Lower leg skin (tissue), 3 donors: ENCODE results near the gene GRIK3.

ENCODE experiments used
- CTCF ChIP-seq, 3 donors: fragments of 450-650 bp; IDR thresholded peaks; one replicate each; pipeline ENCODE4 v1.5.1; 2016; ENCODE audit warnings: antibody characterized with exemption in 3 of 3, mild to moderate bottlenecking in 3 of 3, moderate library complexity in 2 of 3
- POLR2A ChIP-seq, 2 donors: fragments of 450-650 bp; IDR thresholded peaks; one replicate each; pipeline ENCODE4 v1.6.1; 2016 to 2017; ENCODE audit warnings: antibody characterized with exemption in 2 of 2, mild to moderate bottlenecking in 1 of 2, moderate library complexity in 1 of 2

- no peak for TF ChIP-seq CTCF (IDR thresholded peaks at IDR 0.05)
- no peak for TF ChIP-seq POLR2A (IDR thresholded peaks at IDR 0.05)
These were observed 22.0 kb upstream of the GRIK3 start for GRCh38 chr1:37056325-37056724.
